Daoy (cell line): ENCODE measurements around the gene CRELD2. TPM values are rescaled to one million over a fixed set of nuclear protein-coding genes. Genes with fewer than 3 reads are reported as not detected.
A peak's percentile ranks its signal among the peaks of the same experiment; 100 is the strongest.

ENCODE experiments used
- DNase-seq: peaks from one replicate; pipeline ENCODE4 v3.0.0-alpha.2; 2015; ENCODE audit warnings: low read depth
- total RNA-seq: library from RNA; depleted of rRNA; stranded (reverse); fragments of >200 nt; shearing (Covaris generic); gene quantifications from 2 replicates; pipeline ENCODE4 v1.2.3, GENCODE V29; 2014; rRNA removed

The CRELD2 gene
- 59.4 and 82.5 TPM in 2 replicates for total RNA-seq

DNA sequence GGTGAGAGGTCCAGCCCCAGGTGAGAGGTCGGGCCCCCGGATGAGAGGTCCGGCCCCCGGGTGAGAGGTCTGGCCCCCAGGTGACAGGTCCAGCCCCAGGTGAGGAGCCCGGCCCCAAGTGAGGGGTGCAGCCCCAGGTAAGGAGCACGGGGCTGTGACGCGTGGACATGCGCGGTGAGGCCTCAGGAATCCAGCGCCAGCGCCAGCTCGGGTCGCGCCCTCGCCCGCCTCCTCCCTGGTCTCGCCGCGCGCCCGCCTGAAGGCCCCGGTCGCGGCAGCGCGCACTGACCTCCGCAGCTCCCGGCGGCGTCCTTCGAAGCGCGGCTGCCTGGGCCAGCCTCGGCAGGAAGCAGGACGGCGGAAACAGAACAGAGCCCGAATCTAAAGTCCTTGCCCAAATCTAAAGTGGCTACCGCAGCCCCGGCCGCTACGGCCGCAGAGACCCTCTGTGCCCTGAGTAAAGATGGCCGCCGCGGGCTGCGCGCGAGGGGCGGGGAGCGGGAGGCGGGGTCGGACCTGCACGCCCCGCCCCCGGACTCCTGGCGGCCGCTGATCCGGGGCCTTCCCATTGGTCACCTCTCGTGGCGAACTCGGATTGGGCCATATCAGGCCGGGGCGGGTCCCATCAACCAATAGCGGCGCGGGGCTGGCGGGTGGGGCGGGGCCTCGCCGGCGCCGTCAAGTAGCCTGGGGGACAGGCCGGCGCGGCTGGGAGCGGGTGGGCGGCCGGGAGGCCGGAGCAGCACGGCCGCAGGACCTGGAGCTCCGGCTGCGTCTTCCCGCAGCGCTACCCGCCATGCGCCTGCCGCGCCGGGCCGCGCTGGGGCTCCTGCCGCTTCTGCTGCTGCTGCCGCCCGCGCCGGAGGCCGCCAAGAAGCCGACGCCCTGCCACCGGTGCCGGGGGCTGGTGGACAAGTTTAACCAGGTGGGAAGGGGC is at the start of gene CRELD2, which contains the start of gene ALG12:
Gene CRELD2 (plus strand): TSS at position 661 of the 937 bp plus-strand sequence. CDS start 136 bp downstream, at position 797.
Gene ALG12 (minus strand): TSS at position 465 of the 937 bp plus-strand sequence. CDS start 4,673 bp downstream, outside the sequence.
- peak; percentile 97 for DNase-seq

GRCh38 chr22:49869086-49869830 is 49.2 kb upstream of the CRELD2 start:
- DNase-seq, result no peak

DNA sequence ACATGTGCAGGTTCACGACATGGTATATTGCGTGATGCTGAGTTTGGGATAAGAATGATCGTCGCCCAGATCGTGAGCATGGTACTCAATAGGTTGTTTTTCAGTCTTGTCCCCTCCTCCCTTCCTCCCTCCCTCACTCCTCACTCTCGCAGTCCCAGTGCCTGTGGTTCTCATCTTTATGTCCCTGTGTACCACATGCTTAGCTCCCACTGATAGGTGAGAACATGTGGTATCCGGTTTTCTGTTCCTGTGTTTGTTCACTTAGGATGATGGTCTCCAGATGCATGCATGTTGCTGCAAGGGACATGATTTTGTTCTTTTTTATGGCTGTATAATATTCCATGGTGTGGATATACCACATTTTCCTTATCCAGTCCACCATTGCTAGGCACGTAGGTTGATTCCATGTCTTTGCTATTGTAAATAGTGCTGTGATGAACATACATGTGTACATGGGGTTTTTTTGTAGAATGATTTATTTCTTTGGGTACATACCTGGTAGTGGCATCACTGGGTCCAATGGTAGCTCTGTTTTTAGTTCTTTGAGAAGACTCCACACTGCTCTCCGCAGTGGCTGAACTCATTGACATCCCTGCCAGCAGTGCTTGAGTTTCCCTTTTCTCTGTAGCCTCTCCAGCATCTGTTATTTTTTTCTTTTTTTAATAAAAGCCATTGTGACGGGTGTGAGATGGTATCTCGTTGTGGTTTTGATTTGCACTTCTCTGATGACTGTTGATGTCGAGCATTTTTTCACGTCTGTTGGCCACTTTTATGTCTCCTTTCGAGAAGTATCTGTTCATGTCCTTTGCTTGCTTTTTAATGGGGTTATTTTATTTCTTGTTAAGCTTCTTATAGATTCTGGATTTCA is 48.4 kb upstream of the CRELD2 start:
- no peak for DNase-seq

- no peak for DNase-seq
These were observed 47.0 kb upstream of the CRELD2 start for GRCh38 chr22:49871482-49871881.

DNA sequence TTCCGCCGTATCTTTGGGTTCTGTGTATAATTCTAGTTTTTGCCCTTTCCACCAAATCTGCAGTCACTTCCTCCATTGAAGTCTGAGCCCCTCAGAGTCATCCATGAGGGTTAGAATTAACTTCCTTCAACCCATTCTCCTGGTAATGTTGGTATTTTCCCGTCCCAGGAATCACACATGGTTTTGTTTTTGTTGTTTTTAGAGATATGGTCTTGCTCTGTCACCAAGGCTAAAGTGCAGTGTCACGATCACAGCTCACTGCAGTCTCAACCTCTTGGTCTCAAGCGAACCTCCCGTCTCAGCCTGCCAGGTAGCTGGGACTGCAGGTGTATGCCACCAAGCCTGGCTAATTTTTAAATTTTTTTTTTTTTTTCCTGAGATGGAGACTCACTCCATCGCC is 46.1 kb upstream of the CRELD2 start:
- DNase-seq, result no peak

DNA sequence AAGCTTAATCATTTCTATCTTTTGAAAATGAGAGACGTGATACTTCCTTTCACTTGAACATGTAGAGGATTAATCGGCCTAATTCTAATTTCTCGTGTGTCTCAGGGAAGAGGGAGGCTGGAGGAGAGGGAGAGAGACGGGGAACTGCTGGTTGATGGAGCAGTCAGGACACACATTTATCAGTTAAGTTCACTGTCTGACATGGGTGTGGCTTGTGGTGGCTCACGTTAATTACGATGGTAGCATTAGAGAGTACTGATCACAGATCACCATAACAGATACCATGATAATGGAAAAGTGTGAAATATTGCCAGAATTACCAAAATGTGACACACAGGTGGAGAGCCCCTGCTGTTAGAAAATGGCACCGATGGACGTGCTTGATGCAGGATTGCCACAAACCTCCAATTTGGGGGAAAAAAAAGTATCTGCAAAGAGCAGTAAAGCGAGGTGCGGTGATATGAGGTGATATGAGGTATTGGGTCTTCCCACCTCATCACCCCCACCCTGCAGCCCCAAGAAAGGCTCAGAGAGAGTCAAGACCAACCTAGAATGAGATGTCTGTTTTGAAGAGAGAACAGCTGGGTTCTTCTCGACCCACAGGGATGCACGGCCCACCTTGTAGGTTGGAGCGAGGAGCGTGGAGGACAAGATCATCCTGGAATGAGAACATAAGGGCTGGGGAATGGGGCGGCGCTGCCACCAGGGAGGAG is 45.0 kb upstream of the CRELD2 start:
- DNase-seq, result no peak

DNA sequence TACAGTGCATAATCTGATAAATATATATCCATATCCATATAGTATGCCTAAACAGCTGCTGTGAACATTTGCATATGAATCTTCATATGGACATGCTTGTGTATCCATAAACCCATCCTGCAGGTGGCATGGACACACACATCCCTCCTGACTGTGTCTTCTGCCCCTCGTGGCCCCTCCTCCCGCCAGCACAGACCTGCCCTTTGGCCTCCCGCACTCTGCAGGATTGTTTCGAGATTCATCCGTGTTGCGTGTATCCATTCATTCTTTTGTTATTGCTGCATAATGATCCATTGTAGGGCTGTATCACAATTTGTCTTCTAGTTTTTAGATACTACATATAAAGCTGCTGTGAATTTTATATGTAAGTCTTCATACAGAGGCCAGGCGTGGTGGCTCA is 40.8 kb upstream of the CRELD2 start:
- DNase-seq, result no peak

DNA sequence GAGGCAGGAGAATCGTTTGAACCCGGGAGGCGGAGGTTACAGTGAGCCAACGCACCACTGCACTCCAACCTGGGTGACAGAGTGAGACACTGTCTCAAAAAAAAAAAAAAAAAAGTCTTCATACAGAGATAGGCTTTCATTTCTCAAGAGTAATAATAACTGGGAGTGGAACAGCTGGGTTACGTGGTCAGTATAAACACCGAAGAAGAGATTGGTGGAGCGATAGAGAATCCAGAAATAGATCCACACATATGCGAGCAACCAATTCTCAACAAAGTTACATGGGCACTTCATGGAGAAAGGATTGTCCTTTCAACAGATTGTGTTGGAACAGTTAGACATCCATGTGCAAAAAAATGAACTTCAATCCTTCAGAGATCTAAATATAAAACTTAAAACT is 40.2 kb upstream of the CRELD2 start:
- no peak for DNase-seq

DNA sequence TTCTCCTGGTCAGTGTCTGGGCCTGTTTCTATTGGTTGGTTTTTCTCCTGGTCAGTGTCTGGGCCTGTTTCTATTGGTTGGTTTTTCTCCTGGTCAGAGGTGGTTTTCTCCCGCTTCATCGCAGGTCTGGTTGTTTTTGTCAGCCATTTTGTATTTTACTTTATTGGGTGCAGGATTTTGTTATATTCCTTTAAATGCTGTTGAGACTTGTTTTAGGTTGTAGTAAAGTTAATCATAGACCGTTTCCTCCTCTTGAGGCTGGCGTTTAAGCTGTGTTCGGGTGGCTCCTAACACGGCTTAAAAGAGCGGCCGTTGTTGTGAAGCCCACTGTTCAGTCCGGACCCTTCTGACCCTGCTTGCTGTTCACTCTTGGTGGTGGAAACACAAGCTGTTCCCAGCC is 38.6 kb upstream of the CRELD2 start:
- no peak for DNase-seq

GRCh38 chr22:49880281-49880680 is 38.2 kb upstream of the CRELD2 start:
- DNase-seq, result no peak

GRCh38 chr22:49881856-49882255 is 36.6 kb upstream of the CRELD2 start:
- DNase-seq, result no peak

GRCh38 chr22:49882519-49883293 is 35.7 kb upstream of the CRELD2 start:
- no peak for DNase-seq

- DNase-seq, result no peak
These were observed 35.2 kb upstream of the CRELD2 start for GRCh38 chr22:49883294-49883640.

DNA sequence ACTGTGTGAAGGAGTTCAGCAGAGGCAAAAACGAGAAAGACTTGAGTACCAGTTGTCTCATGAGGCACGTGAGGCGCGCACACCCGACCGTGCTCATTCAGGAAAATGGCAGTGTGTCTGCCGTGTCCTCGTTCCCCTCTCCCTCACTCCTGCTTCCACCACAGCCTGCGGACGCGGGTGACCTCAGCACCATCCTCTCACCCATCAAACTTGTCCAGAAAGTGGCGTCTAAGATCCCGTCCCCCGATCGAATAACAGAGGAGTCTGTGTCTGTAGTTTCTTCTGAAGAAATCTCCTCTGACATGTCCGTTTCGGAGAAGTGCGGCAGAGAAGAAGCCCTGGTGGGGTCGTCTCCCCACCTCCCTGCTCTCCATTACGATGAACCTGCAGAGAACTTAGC is 34.4 kb upstream of the CRELD2 start:
- no peak for DNase-seq

DNA sequence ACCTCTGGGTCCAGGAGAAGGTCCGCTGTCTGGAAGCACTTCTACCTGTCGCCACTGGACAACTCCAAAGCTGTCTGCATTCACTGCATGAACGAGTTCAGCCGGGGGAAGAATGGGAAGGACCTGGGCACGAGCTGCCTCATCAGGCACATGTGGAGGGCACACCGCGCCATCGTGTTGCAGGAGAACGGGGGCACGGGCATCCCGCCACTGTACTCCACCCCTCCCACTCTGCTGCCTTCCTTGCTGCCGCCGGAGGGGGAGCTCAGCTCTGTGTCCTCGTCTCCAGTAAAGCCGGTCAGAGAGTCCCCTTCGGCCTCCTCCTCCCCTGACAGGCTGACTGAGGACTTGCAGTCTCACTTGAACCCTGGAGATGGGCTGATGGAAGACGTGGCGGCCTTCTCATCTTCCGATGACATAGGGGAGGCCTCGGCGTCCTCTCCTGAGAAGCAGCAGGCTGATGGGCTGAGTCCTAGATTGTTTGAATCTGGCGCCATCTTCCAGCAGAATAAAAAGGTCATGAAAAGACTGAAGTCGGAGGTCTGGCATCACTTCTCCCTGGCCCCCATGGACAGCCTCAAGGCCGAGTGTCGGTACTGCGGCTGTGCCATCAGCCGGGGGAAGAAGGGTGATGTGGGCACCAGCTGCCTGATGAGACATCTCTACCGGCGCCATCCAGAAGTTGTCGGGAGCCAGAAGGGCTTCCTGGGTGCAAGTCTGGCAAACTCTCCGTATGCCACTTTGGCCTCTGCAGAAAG is 33.8 kb upstream of the CRELD2 start:
- no peak for DNase-seq

DNA sequence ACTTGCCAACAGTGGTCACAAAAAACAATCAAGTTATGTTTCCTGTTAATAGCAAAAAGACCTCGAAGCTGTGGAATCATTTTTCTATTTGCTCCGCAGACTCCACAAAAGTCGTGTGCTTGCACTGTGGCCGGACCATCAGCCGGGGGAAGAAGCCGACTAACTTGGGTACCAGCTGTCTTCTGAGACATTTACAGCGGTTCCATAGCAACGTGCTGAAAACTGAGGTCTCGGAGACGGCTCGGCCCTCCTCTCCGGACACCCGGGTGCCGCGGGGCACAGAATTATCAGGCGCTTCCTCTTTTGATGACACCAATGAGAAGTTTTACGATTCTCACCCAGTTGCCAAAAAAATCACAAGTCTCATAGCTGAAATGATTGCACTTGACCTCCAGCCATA is 33.2 kb upstream of the CRELD2 start:
- no peak for DNase-seq

GRCh38 chr22:49885881-49886280 is 32.6 kb upstream of the CRELD2 start:
- DNase-seq, result no peak

DNA sequence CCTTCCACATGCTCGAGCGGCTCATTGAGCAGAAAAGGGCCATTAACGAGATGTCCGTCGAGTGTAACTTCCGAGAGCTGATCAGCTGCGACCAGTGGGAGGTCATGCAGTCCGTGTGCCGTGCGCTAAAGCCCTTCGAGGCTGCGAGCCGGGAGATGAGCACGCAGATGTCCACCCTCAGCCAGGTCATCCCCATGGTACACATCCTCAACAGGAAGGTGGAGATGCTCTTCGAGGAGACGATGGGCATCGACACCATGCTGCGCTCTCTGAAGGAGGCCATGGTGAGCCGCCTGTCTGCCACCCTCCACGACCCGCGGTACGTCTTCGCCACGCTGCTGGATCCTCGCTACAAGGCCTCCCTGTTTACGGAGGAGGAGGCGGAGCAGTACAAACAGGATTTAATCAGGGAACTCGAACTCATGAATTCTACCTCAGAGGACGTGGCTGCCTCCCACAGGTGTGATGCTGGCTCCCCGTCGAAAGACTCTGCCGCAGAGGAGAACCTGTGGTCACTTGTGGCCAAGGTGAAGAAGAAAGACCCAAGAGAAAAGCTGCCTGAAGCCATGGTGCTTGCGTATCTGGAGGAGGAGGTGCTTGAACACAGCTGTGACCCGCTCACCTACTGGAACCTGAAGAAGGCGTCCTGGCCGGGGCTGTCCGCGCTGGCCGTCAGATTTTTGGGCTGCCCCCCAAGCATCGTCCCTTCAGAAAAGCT is 31.9 kb upstream of the CRELD2 start:
- no peak for DNase-seq

- no peak for DNase-seq
These were observed 31.4 kb upstream of the CRELD2 start for GRCh38 chr22:49887064-49887451.
